Ramos (cell line): ENCODE results near the gene STING1.
"Not testable (repeated sequence)": the region's sequence is repeated elsewhere in the genome, so short reads cannot be mapped to it uniquely, and the experiment has no call there.

Experiments used
- in situ Hi-C: fragments of 300-500 bp; cut with MboI; formaldehyde crosslinking; loops from one replicate; pipeline ENCODE4 v1.14.3; 2022; ENCODE audit warnings: low sequenced_read_pairs; ENCODE audit not compliant: unreplicated experiment

STING1 gene

DNA sequence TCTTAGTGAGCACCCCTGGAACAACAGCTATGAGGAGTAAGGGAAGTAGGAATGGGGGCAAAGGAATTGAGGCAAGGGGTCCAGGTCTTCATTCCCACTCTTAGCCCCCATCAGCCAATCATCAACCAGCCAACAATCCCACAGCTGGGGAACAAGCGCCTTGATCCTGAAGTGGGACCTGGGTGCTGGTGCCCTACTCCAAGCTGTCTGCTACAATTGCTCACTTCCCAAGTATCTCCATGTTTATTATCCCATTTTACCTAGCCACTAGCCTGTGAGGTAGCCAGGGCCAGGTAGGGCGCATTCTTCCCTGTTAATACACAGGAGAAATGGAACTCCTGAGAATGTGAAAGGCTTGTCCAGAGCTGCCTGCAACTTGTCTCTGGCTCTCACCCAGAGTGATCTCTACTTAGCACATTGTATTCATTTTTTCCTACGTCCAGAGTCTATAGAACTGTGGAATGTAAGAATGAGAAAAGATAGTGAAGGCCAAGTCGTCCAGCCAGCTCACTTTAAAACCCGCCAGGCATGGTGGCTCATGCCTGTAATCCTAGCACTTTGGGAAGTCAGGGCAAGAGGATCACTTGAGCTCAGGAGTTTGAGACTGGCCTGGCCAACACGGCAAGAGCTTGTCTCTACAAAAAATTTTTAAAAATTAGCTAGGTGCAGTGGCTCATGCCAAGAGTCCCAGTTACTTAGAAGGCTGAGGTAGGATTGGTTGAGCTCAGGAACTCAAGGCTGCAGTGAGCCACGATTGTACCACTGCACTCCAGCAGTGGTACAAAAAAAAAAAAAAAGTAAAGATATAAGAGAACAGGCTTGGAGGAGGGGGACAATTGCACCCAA, 37.0 kb downstream of the STING1 start:
- in situ Hi-C loops, result no loop called here

DNA sequence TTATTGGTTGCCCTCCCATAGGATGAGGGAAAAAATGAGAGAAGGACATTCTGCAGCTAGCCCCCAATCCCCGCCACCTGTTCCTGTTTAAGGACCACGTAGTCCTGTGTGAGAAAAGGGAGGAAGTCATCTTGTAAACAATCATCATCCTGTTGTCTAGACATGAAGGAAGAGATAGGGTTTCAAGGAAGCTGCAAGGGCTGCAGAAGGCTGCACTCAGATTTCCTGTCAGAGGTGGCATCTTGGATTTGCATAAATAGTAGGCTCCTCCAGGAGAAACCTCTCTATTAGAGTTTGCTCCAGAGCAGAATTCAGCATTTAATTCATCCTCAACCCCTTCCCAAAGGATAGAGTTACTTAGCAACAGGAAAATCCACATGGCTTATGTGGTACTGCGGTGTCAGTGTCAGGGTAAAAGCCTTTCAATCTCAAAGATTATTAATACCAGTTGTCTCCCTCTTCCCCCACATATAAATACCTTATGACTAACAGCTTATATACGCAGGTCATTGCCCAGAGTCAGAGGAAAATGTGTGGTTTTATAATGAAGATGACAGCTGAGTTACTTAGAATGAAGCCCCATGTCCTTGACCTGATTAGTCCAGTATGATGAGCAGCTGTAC, 38.6 kb downstream of the STING1 start:
- in situ Hi-C loops, result no loop called here

GRCh38 chr5:139440416-139440815, 42.1 kb downstream of the STING1 start:
- in situ Hi-C loops, result not testable (repeated sequence)

- in situ Hi-C loops, result no loop called here
Measured at GRCh38 chr5:139439013-139439903, 43.3 kb downstream of the STING1 start, which contains the start of gene DNAJC18. Gene DNAJC18, minus strand, starts transcription at chr5:139439525. Its CDS starts 80 bp downstream, at chr5:139439445.

DNA sequence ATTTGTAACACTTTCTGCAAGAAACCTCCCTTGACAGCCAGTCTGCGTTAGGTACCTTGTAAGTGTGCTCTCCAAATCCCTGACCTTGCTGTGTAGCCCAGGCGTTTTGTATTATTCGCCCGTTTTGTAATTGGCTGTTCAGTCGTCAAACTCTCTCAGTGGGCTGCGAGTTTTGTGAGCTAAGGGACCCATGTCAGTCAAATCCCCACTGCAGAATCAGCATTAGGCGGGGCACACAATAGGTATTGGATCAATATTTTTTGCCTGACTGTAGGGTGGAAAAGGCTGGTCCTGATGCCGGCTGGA, 43.9 kb downstream of the STING1 start:
- in situ Hi-C loops, result no loop called here

DNA sequence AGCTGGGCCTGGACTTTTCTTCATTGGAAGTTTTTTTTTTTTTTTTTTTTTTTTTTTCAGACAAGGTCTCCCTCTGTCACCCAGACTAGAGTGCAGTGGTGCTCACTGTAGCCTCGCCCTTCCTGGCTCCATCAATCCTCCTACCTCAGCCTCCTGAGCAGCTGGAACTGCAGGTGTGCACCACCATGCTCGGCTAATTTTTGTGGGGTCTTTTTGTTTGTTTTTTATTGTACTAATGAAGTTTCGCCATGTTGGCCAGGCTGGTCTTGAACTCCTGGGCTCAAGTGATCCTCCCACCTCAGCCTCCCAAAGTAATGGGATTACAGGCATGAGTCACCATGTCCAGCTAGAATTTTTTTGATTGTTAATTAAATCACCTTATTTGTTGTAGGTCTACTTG, 46.9 kb downstream of the STING1 start:
- in situ Hi-C loops, result no loop called here

GRCh38 chr5:139431706-139432105, 50.9 kb downstream of the STING1 start:
- in situ Hi-C loops, result no loop called here

GRCh38 chr5:139430015-139430414, 52.5 kb downstream of the STING1 start:
- in situ Hi-C loops, result no loop called here

DNA sequence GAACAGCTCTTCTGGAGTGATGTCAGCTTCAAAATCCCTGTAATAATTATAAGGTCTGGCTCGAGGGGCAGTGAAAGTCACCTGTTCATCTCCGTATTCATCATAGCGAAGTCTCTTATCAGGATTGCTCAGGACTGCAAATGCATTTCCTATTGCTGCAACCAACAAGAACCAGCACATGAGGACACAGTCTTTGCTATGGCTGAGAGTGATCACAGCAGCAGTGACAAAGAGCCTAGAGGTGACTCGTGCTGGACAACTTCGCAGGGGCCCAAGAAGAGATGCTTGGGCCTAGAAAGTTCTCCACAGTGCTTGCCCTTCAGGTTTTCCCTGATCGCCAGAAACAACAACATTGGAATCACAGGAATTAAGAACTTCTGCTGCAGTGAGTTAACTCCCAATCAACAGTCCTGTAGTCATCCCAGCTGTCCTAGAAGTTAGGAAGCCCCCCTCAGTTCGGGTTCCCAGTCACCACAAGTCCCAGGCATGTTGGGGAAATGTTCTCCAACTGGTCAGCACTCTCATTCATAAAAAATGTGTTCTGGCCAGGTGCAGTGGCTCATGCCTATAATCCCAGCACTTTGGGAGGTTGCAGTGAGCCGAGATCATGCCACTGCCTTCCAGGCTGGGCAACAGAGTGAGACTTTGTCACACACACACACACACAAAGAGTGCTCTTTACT, 56.2 kb downstream of the STING1 start:
- in situ Hi-C loops, result loop anchor here (5.0 to 10.0 kb wide), 2 partner anchors 91 to 338 kb away; no protein-coding TSS in a partner anchor
